8988T (cell line): ENCODE data around the gene PSMD5.
"Not testable (repeated sequence)": the region's sequence is repeated elsewhere in the genome, so short reads cannot be mapped to it uniquely, and the experiment has no call there.

Experiments used
- DNase-seq: peaks from one replicate; pipeline ENCODE4 v3.0.0; 2011

Gene PSMD5

GRCh38 chr9:120854596-120855327, 12.0 kb upstream of the PSMD5 start:
- no peak for DNase-seq

GRCh38 chr9:120853198-120853597, 10.5 kb upstream of the PSMD5 start:
- DNase-seq, result no peak

- no peak for DNase-seq
These were observed 9.7 kb upstream of the PSMD5 start for GRCh38 chr9:120852240-120853010.

- no peak for DNase-seq
These were observed 8.7 kb upstream of the PSMD5 start for GRCh38 chr9:120851449-120851848.

GRCh38 chr9:120850315-120850714, 7.6 kb upstream of the PSMD5 start:
- DNase-seq, result no peak

- DNase-seq, result no peak
These were observed 4.2 kb upstream of the PSMD5 start for GRCh38 chr9:120846906-120847305.

- DNase-seq, result no peak
These were observed 3.6 kb upstream of the PSMD5 start for GRCh38 chr9:120846251-120846889.

GRCh38 chr9:120845255-120845654, 2.5 kb upstream of the PSMD5 start:
- DNase-seq, result no peak

- DNase-seq, result no peak
These were observed 615 bp downstream of the PSMD5 start for GRCh38 chr9:120841930-120842684.

- DNase-seq, result no peak
These were observed 3.6 kb downstream of the PSMD5 start for GRCh38 chr9:120839146-120839545.

- DNase-seq, result no peak
These were observed 4.8 kb downstream of the PSMD5 start for GRCh38 chr9:120837921-120838320.

- no peak for DNase-seq
These were observed 9.4 kb downstream of the PSMD5 start for GRCh38 chr9:120833325-120833724.

GRCh38 chr9:120832807-120833206, 9.9 kb downstream of the PSMD5 start:
- DNase-seq, result no peak

GRCh38 chr9:120830865-120831264, 11.9 kb downstream of the PSMD5 start:
- no peak for DNase-seq

GRCh38 chr9:120830151-120830550, 12.6 kb downstream of the PSMD5 start:
- no peak for DNase-seq

- DNase-seq, result no peak
These were observed 13.1 kb downstream of the PSMD5 start for GRCh38 chr9:120829650-120830049.

- no peak for DNase-seq
These were observed 22.6 kb downstream of the PSMD5 start for GRCh38 chr9:120820095-120820494.

- DNase-seq, result no peak
These were observed 24.1 kb downstream of the PSMD5 start for GRCh38 chr9:120818595-120818994.

GRCh38 chr9:120815075-120815474, 27.6 kb downstream of the PSMD5 start:
- DNase-seq, result no peak

GRCh38 chr9:120808931-120809330, 33.8 kb downstream of the PSMD5 start:
- no peak for DNase-seq

GRCh38 chr9:120807607-120808379, 34.9 kb downstream of the PSMD5 start:
- no peak for DNase-seq

GRCh38 chr9:120804784-120805363, 37.8 kb downstream of the PSMD5 start:
- DNase-seq, result not testable (repeated sequence)
